HG03108 (cell line): Measurements from ENCODE around the gene EFCAB12.
"Not testable (repeated sequence)": the region's sequence is repeated elsewhere in the genome, so short reads cannot be mapped to it uniquely, and the experiment has no call there.

ENCODE experiments used
- ATAC-seq: cut with Tn5 transposase; IDR thresholded peaks from one replicate; pipeline ENCODE4 v1.9.1; 2021; ENCODE audit warnings: moderate library complexity; ENCODE audit not compliant: unreplicated experiment

The EFCAB12 gene

DNA sequence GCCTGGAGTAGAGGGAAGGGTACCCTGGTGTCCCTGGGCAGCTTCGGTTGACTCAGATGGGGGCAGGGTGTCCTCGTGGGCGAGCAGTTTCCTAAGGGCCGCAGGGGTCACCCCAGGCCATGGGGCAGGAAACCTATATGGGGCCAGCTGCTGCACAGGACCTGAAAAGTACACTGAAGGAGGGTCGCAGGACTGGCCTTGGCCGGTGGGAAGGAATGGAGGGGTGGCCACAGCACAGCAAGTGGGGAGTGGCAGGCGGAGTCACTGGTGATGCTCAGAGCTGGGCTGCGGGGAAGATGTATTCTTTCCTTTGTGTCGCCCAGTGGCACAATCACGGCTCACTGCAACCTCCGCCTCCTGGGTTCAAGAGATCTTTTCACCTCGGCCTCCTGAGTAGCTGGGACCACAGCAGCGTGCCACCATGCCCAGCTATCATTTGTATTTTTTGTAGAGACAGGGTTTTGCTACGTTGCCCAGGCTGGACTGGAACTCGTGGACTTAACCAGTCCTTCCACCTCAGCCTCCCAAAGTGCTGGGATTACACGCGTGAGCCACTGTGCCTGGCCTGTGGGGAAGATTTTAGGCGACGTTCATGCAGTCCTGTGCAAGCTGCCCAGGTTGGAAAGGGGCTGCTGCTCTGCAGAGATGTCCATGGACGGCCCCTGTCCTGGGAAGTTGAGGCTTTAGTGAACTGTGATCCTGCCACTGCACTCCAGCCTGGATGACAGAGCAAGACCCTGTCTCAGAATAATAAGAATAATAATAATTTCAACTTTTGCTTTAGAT lies 57.2 kb downstream of the EFCAB12 start:
- ATAC-seq, result no peak

DNA sequence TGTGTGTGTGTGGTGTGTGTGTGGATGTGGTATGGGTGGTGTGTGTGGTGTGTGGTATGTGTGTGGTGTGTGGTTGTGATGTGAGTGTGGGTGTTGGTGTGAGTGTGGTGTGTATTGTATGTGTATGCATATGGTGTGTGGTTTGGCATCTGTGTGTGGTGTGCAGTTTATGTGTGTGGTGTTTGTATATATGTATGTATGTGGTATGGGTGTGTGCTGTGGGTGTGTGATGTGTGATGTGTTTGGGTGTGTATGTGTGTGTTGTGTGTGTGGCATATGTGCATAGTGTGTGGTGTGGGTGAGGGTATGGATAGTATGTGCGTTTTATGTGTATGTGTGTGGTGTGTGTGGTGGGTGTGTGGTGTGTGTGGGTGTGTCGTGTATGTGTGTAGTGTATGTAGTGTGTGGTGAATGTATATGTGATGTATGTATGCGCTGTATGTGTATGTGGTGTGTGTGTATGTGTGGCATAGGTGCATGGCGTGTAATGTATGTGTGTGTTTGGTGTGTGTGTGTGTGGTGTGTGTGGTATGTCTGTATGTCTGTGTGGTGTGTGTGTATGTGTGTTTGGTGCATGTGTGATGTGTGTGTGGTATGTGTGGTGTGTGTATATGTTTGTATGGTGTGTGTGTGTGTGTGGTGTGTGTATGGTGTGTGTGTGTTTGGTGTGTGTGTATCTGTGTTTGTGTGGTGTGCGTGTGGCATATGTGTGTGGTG lies 58.0 kb downstream of the EFCAB12 start:
- no peak for ATAC-seq

DNA sequence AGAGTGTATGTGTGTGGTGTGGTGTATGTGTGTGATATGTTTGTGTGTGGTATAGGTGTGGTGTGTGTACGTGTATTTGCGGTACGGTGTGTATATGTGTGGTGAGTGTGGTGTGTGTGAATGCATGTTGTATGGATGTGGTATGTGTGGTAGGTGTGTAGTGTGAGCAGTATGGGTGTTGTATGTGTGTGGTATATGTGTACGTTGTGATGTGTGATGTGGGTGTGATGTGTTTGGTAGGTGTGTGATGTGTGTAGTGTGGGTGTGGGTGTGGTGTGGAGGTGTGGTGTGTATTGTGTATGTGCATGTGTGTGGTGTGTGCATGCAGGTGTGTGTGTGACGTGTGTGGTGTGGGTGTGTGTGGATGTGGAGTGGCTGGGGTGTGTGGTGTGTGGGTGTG lies 58.7 kb downstream of the EFCAB12 start:
- ATAC-seq, result no peak

- ATAC-seq, result no peak
Observed at GRCh38 chr3:129367821-129368220, 60.6 kb downstream of the EFCAB12 start.

DNA sequence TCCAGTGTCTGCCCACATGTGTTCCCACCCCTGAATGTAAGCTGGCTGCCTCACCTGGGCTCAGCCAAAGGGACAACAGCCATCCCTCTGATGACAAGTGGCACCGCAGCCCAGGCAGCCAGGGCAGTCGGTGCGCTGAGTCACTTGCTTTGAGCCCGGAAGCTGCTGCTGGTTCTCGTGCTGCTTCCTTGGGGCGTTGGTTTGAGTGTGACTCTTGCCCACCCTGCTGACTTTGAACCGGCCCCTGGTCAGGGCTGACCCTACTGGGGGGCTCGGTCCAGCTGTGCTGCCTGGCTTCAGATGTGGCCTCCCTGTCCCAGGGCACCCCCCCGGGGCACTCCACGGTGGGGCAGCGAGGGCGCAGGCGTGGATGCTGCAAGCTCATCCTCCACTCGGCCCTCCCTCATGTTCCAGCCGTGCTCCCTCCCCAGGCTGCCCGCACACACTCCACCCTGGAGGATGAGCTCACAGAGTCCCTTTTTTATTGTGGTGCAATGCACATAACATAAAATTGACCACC lies 62.1 kb downstream of the EFCAB12 start:
- no peak for ATAC-seq

DNA sequence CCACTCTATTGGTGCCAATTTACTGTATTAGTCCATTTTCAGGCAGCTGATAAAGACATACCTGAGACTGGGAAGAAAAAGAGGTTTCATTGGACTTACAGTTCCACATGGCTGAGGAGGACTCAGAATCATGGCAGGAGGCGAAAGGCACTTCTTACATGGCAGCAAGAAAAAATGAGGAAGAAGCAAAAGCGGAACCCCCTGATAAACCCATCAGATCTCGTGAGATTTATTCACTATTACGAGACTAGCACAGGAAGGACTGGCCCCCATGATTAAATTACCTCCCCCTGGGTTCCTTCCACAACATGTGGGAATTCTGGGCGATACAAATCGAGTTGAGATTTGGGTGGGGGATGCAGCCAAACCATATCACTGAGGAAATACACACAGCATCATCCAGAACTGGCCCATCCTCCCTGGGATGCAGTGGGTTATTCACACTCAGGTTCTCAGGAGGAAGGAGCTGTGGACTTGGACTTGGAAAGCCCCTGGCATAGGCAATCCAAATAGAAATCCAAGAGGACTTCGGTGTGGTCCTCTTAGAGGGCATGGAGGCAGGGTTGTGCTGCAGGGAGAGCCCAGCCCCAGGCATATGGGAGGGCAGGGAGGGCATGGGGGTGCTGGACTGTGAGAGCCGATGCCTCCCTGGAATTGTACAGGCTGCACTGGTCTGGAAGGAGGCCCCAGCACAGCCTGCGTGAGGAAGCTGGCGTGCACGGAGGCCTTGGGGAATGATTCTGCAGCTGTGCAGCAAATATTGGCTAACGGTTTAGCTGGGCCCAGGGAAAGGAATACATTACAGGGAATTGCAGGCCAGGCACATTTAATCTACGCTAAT lies 62.9 kb downstream of the EFCAB12 start:
- no peak for ATAC-seq

DNA sequence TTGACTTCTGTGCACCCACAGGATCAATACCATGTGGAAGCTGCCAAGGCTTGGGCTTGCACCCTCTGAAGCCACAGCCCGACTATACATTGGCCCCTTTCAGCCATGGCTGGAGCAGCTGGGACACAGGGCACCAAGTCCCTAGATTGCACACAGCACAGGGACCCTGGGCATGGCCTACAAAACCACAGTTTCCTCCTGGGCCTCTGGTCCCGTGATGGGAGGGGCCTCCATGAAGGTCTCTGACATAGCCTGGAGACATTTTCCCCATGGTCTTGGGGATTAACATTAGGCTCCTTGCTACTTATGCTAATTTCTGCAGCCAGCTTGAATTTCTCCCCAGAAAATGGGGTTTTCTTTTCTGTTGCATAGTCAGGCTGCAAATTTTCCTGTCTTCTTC lies 63.6 kb downstream of the EFCAB12 start:
- ATAC-seq, result not testable (repeated sequence)

- ATAC-seq, result not testable (repeated sequence)
Observed at GRCh38 chr3:129363356-129363755, 65.1 kb downstream of the EFCAB12 start.

DNA sequence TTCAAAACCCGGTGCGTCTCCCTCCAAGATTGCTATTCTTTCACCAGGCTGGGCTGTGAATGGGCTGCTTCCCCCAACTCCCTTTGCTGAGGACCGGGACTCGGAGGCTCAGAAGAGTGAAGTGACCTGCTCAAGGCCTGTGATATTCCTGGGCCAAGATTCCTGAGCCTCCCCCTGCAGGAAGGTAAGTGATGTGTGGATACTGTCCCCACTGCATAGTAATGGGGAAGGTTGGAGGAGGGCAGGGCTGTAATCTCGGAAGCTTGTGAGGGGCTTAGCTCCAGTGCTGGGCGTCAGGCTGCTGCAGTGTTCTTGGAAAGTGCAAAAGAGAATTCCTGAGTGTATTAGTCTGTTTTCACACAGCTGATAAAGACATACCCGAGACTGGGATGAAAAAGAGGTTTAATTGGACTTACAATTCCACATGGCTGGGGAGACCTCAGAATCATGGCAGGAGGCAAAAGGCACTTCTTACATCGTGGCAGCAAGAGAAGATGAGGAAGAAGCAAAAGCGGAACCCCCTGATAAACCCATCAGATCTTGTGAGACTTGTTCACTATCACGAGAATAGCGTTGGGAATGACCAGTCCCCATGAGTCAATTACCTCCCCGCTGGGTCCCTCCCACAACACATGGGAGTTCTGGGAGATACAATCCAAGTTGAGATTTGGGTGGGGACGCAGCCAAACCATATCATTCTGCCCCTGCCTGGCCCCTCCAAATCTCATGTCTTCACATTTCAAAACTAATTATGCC lies 67.6 kb downstream of the EFCAB12 start:
- no peak for ATAC-seq

GRCh38 chr3:129360171-129360611 lies 68.2 kb downstream of the EFCAB12 start:
- no peak for ATAC-seq

DNA sequence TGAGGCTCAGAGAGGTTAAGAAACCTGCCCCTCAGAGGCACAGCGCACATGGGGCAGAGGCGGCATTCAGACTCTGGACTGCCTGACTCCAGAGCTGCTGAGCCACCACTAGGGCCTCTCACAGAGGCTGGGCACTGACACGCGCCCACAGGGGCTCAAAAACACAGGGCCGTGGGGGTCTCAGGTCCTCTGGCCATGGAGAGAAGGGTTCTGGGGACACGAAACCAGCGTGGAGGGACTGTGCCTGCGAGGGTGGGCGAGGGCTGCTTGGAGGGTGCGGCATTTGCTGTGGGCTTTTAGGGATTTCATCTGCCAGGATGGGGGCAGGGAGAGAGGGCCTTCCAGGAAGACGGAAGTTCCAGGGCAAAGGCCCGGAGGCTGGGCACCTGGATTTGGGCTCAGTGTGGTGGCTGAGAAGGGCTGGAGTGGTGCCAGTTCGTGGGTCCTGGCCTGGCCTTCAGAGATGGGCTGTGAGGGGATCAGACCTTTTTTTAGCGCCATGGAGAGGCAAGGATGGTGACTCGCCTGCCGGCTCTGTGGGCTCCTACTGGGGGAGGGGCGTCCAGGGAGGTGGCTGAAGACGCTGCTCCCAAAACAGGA lies 69.6 kb downstream of the EFCAB12 start:
- ATAC-seq, result no peak

DNA sequence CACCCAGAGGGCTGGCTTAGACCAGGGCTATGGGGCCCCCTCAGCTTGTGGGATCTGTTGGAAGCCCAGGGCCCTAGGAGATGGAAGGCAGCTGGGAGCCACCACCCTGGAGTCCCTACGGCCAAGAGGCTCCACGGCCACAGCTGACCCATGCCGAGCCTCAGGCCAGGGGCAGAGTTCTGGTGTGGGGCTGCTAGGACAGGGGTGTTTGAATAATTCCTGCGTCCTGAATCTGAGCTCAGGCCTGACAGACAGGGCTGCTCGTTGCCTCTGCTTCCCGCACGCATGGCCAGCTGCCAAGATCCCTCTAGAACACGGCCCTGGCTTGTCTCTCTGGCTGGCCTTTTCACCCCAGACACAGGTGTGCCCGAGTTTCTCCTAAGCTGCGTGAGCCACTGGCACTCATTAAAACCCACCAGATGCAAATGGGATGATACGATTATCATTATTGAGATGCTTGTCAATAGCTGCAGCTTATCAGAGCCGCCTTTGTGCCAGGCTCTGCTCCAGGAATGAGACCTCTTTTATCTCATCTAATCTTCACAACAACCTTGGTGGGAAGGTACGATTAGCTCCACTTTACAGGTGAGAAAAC lies 70.2 kb downstream of the EFCAB12 start:
- ATAC-seq, result no peak

DNA sequence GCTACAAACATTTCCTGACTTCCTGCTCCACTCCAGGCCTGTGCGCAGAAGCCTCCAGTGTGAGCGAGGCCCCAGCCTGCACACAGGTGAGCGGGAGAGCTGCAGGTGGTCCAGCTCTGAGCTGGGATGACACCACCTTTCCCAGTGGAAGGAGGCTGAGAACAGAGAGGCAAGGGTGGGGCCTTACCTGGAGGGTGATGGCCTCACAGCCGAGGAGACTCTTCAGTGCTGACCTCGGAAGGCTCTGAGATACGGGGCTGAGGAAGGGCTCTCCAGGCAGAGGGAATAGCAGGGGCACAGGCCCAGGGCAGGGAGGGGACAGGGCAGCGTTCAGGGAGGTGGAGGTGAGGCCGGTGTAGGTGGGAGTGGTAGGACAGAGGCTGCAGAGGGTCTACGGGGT lies 70.8 kb downstream of the EFCAB12 start:
- no peak for ATAC-seq

DNA sequence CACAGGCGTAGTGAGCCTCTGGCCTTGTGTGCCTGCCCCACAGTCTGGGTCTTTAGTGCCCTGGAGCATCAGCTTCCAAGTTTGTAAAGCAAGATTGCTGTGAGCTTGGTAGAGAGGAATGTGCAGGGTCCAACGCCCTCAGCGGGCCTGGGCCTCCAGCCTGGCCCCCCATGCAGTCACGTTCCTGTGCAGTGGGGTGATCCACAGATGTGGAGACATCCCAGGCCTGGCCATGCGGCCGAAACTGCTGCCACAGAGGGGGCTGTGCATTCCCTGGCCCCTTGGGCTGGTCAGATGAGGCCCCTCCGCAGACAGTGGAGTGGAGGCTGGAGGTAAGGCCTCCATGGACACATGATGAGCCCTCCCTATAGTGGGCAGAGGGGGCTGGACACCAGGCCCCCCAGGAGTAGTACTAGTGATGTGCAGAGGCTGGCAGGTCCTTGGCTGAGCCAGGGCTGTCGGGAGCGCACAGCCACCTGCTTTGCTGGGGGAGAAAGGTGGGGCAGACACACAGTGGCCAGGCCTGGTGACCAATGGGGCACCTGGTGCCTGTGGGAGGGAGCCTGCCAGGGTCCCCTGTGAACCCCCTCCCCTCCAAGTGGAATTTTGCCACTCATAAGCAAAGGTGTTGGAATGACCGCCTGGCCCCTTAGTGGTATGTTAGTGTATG lies 71.5 kb downstream of the EFCAB12 start:
- ATAC-seq, result no peak

DNA sequence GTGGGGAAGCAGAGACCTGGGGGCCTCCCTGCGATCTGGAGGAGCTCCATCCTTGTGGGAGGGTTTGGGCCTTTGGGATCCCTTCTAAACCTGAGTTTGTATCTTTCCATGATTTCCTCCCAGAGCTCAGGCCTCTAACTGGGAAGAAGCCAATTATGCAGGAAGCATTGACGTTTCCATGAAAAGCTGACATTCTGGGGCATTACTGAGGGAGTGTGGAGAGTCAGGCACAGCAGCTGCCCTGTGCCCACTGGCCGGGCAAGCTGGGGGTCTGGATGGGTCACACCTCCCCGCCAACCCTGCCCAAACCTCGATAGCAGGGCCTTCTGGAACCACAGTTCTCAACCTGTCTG lies 74.9 kb downstream of the EFCAB12 start:
- ATAC-seq, result no peak

DNA sequence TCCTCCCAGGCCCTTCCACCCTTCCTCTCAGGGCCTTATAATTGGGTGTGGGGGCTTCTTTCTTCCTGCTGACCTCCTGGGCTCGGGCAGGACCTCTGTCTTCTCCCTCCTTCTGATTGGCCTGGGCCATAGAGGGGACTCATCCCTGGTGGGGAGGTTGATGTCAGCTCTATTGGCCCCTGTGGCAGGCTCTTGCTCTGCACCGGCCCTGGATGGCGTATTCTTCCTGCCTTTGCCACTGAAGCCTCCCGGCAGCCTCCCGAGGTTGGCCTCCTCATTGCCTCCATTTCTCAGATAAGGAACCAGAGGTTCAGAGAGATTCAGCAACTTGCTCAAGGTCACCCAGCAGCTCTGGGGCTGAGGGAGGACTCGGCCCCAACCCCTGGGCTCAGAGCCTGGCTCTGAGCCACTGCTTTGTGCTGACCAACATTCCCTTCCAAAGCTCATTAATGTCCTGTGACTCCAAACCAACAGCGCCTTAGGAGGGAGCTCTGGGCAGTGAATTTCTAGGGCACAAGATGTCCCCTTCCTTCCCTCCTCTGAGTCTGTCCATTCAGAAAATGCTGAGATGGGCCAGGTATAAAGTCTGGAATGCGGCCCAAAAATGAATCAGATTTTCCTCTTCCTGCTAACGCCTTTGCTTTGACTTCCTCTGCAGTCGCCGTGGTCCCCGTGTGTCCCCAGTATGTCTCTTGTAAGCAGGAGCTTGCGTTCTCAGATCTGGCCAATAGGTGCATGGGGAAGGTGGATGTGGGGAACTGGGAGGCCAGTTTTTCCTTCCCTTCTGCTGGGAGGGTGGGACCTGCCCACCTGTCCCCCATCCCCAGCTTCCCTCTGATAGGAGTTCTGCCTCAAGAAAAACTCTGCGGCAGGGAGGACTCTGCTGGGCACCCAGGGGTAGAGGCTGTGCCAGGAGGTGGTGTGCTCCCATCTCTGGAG lies 75.5 kb downstream of the EFCAB12 start:
- ATAC-seq, result no peak

DNA sequence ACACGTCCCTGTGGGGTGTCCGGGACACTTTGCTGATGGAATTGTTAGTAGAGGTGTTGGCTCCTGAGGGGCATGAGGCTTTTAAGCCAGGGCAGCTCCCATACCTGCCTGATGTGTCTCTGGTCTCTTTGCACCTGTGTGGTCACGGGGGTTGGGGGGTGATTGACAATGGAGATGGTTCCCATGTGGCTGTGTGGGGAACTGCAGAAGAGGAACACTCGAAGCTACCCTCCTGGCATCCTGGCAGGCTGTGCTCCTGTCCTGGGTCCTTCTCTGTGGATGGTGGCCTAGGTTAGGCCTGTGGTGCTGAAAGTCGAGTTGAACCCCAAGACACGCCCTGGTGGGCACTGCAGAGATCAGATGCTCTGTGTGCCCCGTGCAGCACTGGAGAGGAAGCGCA lies 76.4 kb downstream of the EFCAB12 start:
- no peak for ATAC-seq
